HUES64 (cell line): ENCODE measurements around the gene COPS8.
A peak's percentile ranks its signal among the peaks of the same experiment; 100 is the strongest.

ENCODE experiments used
- H3K27ac ChIP-seq: 2 replicates; pipeline ENCODE4 v1.7.0; 2013; ENCODE audit warnings: low read depth, low read length, inconsistent platforms
- H3K27me3 ChIP-seq: 2 replicates; pipeline ENCODE4 v1.6.1; 2013; ENCODE audit warnings: mild to moderate bottlenecking, low read length; ENCODE audit not compliant: insufficient read depth
- H3K36me3 ChIP-seq: 2 replicates; pipeline ENCODE4 v1.6.1; 2013; ENCODE audit warnings: mild to moderate bottlenecking, low read length; ENCODE audit not compliant: insufficient read depth
- H3K4me1 ChIP-seq: 2 replicates; pipeline ENCODE4 v1.6.1; 2013; ENCODE audit warnings: mild to moderate bottlenecking, low read length, moderate library complexity; ENCODE audit not compliant: insufficient read depth
- H3K4me3 ChIP-seq: 2 replicates; pipeline ENCODE4 v1.5.1; 2013; ENCODE audit warnings: mild to moderate bottlenecking, low read length, moderate library complexity
- H3K9ac ChIP-seq: 2 replicates; pipeline ENCODE4 v1.6.1; 2013; ENCODE audit warnings: mild to moderate bottlenecking, low read depth, low read length
- H3K9me3 ChIP-seq: 2 replicates; pipeline ENCODE4 v1.6.1; 2013; ENCODE audit warnings: low read depth, low read length; ENCODE audit not compliant: insufficient read depth
- WGBS: fragments of 150-250, 120-280 bp; methylation state at CpG from one replicate; pipeline ENCODE4 v1.1.7; 2013; ENCODE audit warnings: missing lambda C conversion rate; 5-methylcytosine and 5-hydroxymethylcytosine counted together

The COPS8 gene

GRCh38 chr2:237090906-237091305 is 5.2 kb downstream of the COPS8 start:
- Histone ChIP-seq H3K27me3 (no peaks in the 10 kb centered on the region), H3K27ac (no peak overlapping the region), H3K4me3 (no peak overlapping the region), H3K4me1 (peaks cover 7% of the 10 kb centered on the region; the same call in 1 of the 2 replicates), H3K9ac (no peak overlapping the region), H3K36me3 (peaks cover 72% of the 10 kb centered on the region), H3K9me3 (no peaks in the 10 kb centered on the region)
- WGBS: 94% methylated on average over 13 of the region's 13 CpGs

- no peaks in the 10 kb centered on the region for H3K9me3 ChIP-seq
- H3K27ac ChIP-seq: no peak overlapping the region
- WGBS: 94% methylated on average over 7 of the region's 7 CpGs
- no peaks in the 10 kb centered on the region for H3K27me3 ChIP-seq
- H3K9ac ChIP-seq: no peak overlapping the region
- no peak overlapping the region for H3K4me3 ChIP-seq
- peaks cover 82% of the 10 kb centered on the region for H3K36me3 ChIP-seq
- peaks cover 2% of the 10 kb centered on the region; the same call in 1 of the 2 replicates for H3K4me1 ChIP-seq
Measured at GRCh38 chr2:237091779-237092436, 6.2 kb downstream of the COPS8 start.

GRCh38 chr2:237092506-237092905 is 6.8 kb downstream of the COPS8 start:
- H3K4me3 ChIP-seq: no peak overlapping the region
- H3K27ac ChIP-seq: no peak overlapping the region
- WGBS: 90% methylated on average over 5 of the region's 5 CpGs
- H3K4me1 ChIP-seq: no peaks in the 10 kb centered on the region
- peaks cover 85% of the 10 kb centered on the region for H3K36me3 ChIP-seq
- H3K9ac ChIP-seq: no peak overlapping the region
- H3K27me3 ChIP-seq: no peaks in the 10 kb centered on the region
- no peaks in the 10 kb centered on the region for H3K9me3 ChIP-seq

- Histone ChIP-seq H3K4me3 (no peak overlapping the region), H3K4me1 (no peaks in the 10 kb centered on the region), H3K36me3 (peaks cover 85% of the 10 kb centered on the region), H3K9me3 (no peaks in the 10 kb centered on the region), H3K9ac (no peak overlapping the region), H3K27me3 (no peaks in the 10 kb centered on the region), H3K27ac (no peak overlapping the region)
- 87% methylated on average over 9 of the region's 9 CpGs for WGBS
Measured at GRCh38 chr2:237092920-237093781, 7.5 kb downstream of the COPS8 start.

- peaks cover 82% of the 10 kb centered on the region for H3K36me3 ChIP-seq
- H3K9me3 ChIP-seq: no peaks in the 10 kb centered on the region
- H3K27me3 ChIP-seq: no peaks in the 10 kb centered on the region
- no peak overlapping the region for H3K27ac ChIP-seq
- 96% methylated on average over 4 of the region's 4 CpGs for WGBS
- H3K9ac ChIP-seq: no peak overlapping the region
- H3K4me1 ChIP-seq: peaks cover 6% of the 10 kb centered on the region; the same call in 1 of the 2 replicates
- no peak overlapping the region for H3K4me3 ChIP-seq
Measured at GRCh38 chr2:237096201-237096600, 10.5 kb downstream of the COPS8 start.

GRCh38 chr2:237096911-237097310 is 11.2 kb downstream of the COPS8 start:
- WGBS: 91% methylated on average over 4 of the region's 4 CpGs
- Histone ChIP-seq H3K4me3 (no peak overlapping the region), H3K36me3 (peaks cover 82% of the 10 kb centered on the region), H3K27ac (no peak overlapping the region), H3K9me3 (no peaks in the 10 kb centered on the region), H3K9ac (no peak overlapping the region), H3K27me3 (no peaks in the 10 kb centered on the region), H3K4me1 (peaks cover 13% of the 10 kb centered on the region; the same call in 1 of the 2 replicates)

GRCh38 chr2:237097326-237097910 is 11.7 kb downstream of the COPS8 start:
- 100% methylated on average over 1 of the region's 2 CpGs for WGBS
- Histone ChIP-seq H3K9ac (no peak overlapping the region), H3K27me3 (no peaks in the 10 kb centered on the region), H3K27ac (no peak overlapping the region), H3K9me3 (no peaks in the 10 kb centered on the region), H3K4me3 (no peak overlapping the region), H3K36me3 (peaks cover 87% of the 10 kb centered on the region), H3K4me1 (peaks cover 17% of the 10 kb centered on the region; the same call in 1 of the 2 replicates)

GRCh38 chr2:237097911-237098702 is 12.4 kb downstream of the COPS8 start:
- H3K4me3 ChIP-seq: no peak overlapping the region
- H3K4me1 ChIP-seq: peaks cover 17% of the 10 kb centered on the region; the same call in 1 of the 2 replicates
- no peak overlapping the region for H3K9ac ChIP-seq
- H3K9me3 ChIP-seq: no peaks in the 10 kb centered on the region
- H3K36me3 ChIP-seq: peaks cover 88% of the 10 kb centered on the region
- H3K27me3 ChIP-seq: no peaks in the 10 kb centered on the region
- WGBS: 86% methylated on average over 4 of the region's 4 CpGs
- no peak overlapping the region for H3K27ac ChIP-seq

- Histone ChIP-seq H3K9me3 (no peaks in the 10 kb centered on the region), H3K9ac (no peak overlapping the region), H3K4me3 (no peak overlapping the region), H3K36me3 (peaks cover 74% of the 10 kb centered on the region), H3K27me3 (no peaks in the 10 kb centered on the region), H3K27ac (no peak overlapping the region), H3K4me1 (peaks cover 17% of the 10 kb centered on the region; the same call in 1 of the 2 replicates)
- WGBS: 94% methylated on average over 3 of the region's 3 CpGs
Measured at GRCh38 chr2:237099804-237100203, 14.1 kb downstream of the COPS8 start.

- peak overlapping the region; percentile 48; the same call in 1 of the 2 replicates for H3K9ac ChIP-seq
- peaks cover 58% of the 10 kb centered on the region for H3K36me3 ChIP-seq
Measured at GRCh38 chr2:237101118-237101979, 15.7 kb downstream of the COPS8 start.

More at GRCh38 chr2:237101118-237101979, 15.7 kb downstream of the COPS8 start:
- Histone ChIP-seq H3K27ac (peak overlapping the region; percentile 86), H3K4me1 (peaks cover 17% of the 10 kb centered on the region; the same call in 1 of the 2 replicates), H3K27me3 (no peaks in the 10 kb centered on the region), H3K9me3 (no peaks in the 10 kb centered on the region), H3K4me3 (peak overlapping the region; percentile 22; the same call in 1 of the 2 replicates)
- WGBS: 64% methylated on average over 5 of the region's 6 CpGs
